Stimulated activated CD8-positive, alpha-beta memory T cell treated with anti-CD3 and anti-CD28 coated beads, Interleukin-2, amount 100 ng/mL, for 48 hours (primary cell): Measurements from ENCODE around the gene PRELID3B.
"Not testable (repeated sequence)": the region's sequence is repeated elsewhere in the genome, so short reads cannot be mapped to it uniquely, and the experiment has no call there.

Experiments
- DNase-seq, 2 donors: peaks; one replicate each; pipeline ENCODE4 v3.0.0-alpha.2; 2020; ENCODE audit warnings: low read depth in 2 of 2

Gene PRELID3B

GRCh38 chr20:59026904-59027740 lies 15.5 kb downstream of the PRELID3B start:
- DNase-seq, result no peak

GRCh38 chr20:59025511-59025910 lies 17.1 kb downstream of the PRELID3B start:
- DNase-seq, result no peak

GRCh38 chr20:59025086-59025485 lies 17.5 kb downstream of the PRELID3B start:
- no peak for DNase-seq

- no peak for DNase-seq
Measured at GRCh38 chr20:59024111-59024530, 18.5 kb downstream of the PRELID3B start.

GRCh38 chr20:59023616-59024015 lies 19.0 kb downstream of the PRELID3B start:
- no peak for DNase-seq

- no peak for DNase-seq
Measured at GRCh38 chr20:59022754-59023153, 19.8 kb downstream of the PRELID3B start.

- DNase-seq, result no peak
Measured at GRCh38 chr20:59020938-59021551, 21.5 kb downstream of the PRELID3B start.

- no peak for DNase-seq
Measured at GRCh38 chr20:59019217-59019616, 23.4 kb downstream of the PRELID3B start, which contains the start of gene TUBB1. TSS of gene TUBB1 (plus strand) at chr20:59019429. CDS start at chr20:59019523, 94 bp downstream.

- no peak for DNase-seq
Measured at GRCh38 chr20:59018817-59019216, 23.8 kb downstream of the PRELID3B start.

GRCh38 chr20:59017493-59018231 lies 24.9 kb downstream of the PRELID3B start:
- DNase-seq, result no peak

- DNase-seq, result no peak
Measured at GRCh38 chr20:59016795-59017492, 25.6 kb downstream of the PRELID3B start.

- no peak for DNase-seq
Measured at GRCh38 chr20:59015812-59016711, 26.5 kb downstream of the PRELID3B start.

GRCh38 chr20:59015411-59015810 lies 27.2 kb downstream of the PRELID3B start:
- DNase-seq, result no peak

- DNase-seq, result no peak
Measured at GRCh38 chr20:59014680-59015389, 27.8 kb downstream of the PRELID3B start.

- DNase-seq, result no peak
Measured at GRCh38 chr20:59013959-59014608, 28.5 kb downstream of the PRELID3B start.

- no peak for DNase-seq
Measured at GRCh38 chr20:59013031-59013951, 29.3 kb downstream of the PRELID3B start.

- not testable (repeated sequence) for DNase-seq
Measured at GRCh38 chr20:59011874-59012157, 30.8 kb downstream of the PRELID3B start.

- DNase-seq, result no peak
Measured at GRCh38 chr20:59010995-59011873, 31.4 kb downstream of the PRELID3B start.
